Measurements from ENCODE around the gene BLOC1S5.

GRCh38 chr6:8026800-8027199 is 37.4 kb downstream of the BLOC1S5 start:
- TF ChIP-seq CTCF (optimal IDR thresholded peaks at IDR 0.05 in 1 of 3, IDR thresholded peaks at IDR 0.05 in 1 of 3, conservative IDR thresholded peaks at IDR 0.05 in 1 of 3; ENCODE audit: extremely low read depth in 1 of 3, insufficient read depth in 2 of 3, low read length in 3 of 3) (no peak), EZH2 (IDR thresholded peaks at IDR 0.05; ENCODE audit: low read length) (no peak)
